Esophagus squamous epithelium (tissue), 5 donors: ENCODE measurements around the gene CENPM. TPM values are rescaled to one million over a fixed set of nuclear protein-coding genes. Genes with fewer than 3 reads are reported as not detected.

Experiments used
- DNase-seq: peaks from one replicate; lab custom pipeline; 2025; lab: John Stamatoyannopoulos, UW
- H3K27ac ChIP-seq, 4 donors: fragments of 200-600 bp; sonication (generic); one replicate each; pipeline ENCODE4 v1.5.1; 2016 to 2019; ENCODE audit warnings: mild to moderate bottlenecking in 1 of 4
- H3K27me3 ChIP-seq, 4 donors: fragments of 200-600 bp; sonication (generic); 1 replicate in 3 of 4; 2 replicates in 1 of 4; pipeline versions ENCODE4 v1.5.1 to v1.6.0; 2017 to 2021; ENCODE audit warnings: antibody characterized with exemption in 1 of 4
- H3K36me3 ChIP-seq, 3 donors: fragments of 200-600 bp; sonication (generic); one replicate each; pipeline ENCODE4 v1.5.1; 2016 to 2019
- H3K4me1 ChIP-seq, 3 donors: fragments of 200-600 bp; sonication (generic); one replicate each; pipeline ENCODE4 v1.5.1; 2017 to 2019
- H3K4me3 ChIP-seq, 4 donors: fragments of 200-600 bp; sonication (generic); 1 replicate in 3 of 4; 2 replicates in 1 of 4; pipeline ENCODE4 v1.5.1; 2016 to 2019; ENCODE audit warnings: mild to moderate bottlenecking in 2 of 4, moderate library complexity in 1 of 4
- H3K9me3 ChIP-seq, 3 donors: fragments of 200-600 bp; sonication (generic); one replicate each; pipeline ENCODE4 v1.5.1; 2016 to 2019
- CTCF ChIP-seq, 6 experiments: fragments of 450-650 bp in 4 of 6; fragments of 200-600 bp in 2 of 6; sonication (generic) in 2 of 6; IDR thresholded peaks; one replicate each; pipeline ENCODE4 v1.5.1; 2016 to 2019; ENCODE audit warnings: antibody characterized with exemption in 6 of 6, mild to moderate bottlenecking in 4 of 6, moderate library complexity in 4 of 6
- POLR2A ChIP-seq, 4 donors: fragments of 450-650 bp; IDR thresholded peaks; one replicate each; pipeline ENCODE4 v1.6.1; 2017; ENCODE audit warnings: antibody characterized with exemption in 4 of 4, mild to moderate bottlenecking in 4 of 4, moderate library complexity in 3 of 4
- WGBS, 2 donors: methylation state at CpG; one replicate each; pipeline ENCODE4 v1.1.5; 2018; 5-methylcytosine and 5-hydroxymethylcytosine counted together
- intact Hi-C: fragments of 100-400 bp; cut with DNase I; formaldehyde crosslinking; loops from one replicate; pipeline ENCODE4 v1.15.0; 2022
- total RNA-seq, 4 donors: library from RNA; depleted of rRNA; stranded (reverse); fragments of >200 nt; gene quantifications; one replicate each; pipeline ENCODE4 v1.1.0, GENCODE V29; 2016
- donor health status: DM: yes; HTN: yes; CAD: no.

Gene CENPM
- 10 to 100 TPM in 2 of 4 donors, 1 to 10 TPM in 2; 6.9 to 12.6 (median 10.5) TPM for total RNA-seq

GRCh38 chr22:41946629-41947423, at the start of gene CENPM:
Gene CENPM (minus strand): TSS chr22:41947152. CDS start chr22:41947076, 76 bp downstream.
- H3K4me3 ChIP-seq: peak within 1 kb of the TSS; percentile 62 to 93 (median 80)
- WGBS, 2 donors: 3 to 14% methylated on average over 6 to 13 of the region's 56 CpGs
- H3K27me3 ChIP-seq: no peaks in the 10 kb centered on the region
- TF ChIP-seq CTCF (IDR thresholded peaks at IDR 0.05): peak in 1 of 6 experiments; percentile 3
- peak in 1 of 4 donors; percentile 19 for TF ChIP-seq POLR2A (IDR thresholded peaks at IDR 0.05)
- peaks cover 12 to 34% (median 13%) of the 10 kb centered on the region in 3 donors for H3K4me1 ChIP-seq
- intact Hi-C loops: no loop called here
- DNase-seq: peak; percentile 75
- no peaks in the 10 kb centered on the region for H3K9me3 ChIP-seq
- no peaks in the 10 kb centered on the region for H3K36me3 ChIP-seq
- H3K27ac ChIP-seq: peak within 1 kb of the TSS; percentile 70 to 83 (median 78)

DNA sequence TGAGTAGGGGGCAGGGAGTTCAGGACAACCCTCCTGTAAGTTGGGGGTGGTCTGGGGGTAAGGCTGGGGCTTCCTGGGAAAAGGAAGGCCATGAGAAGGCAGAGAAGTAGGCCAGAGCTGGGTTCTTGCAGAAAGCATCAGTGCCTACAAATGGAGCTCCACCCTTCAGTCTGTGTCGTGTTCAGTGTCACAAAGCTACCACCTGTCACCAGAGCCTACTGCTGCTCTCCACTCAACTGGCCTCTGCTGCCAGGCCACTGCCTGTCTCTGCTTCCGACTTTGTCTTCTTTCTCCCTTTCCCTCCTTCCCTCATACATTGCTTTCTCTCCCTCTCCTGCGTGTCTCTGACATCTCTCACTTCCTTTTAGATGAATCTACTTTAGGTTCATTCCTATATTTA, 48.3 kb upstream of the CENPM start:
- 63 to 77% methylated on average over 3 of the region's 3 CpGs for WGBS, 2 donors
- TF ChIP-seq CTCF (IDR thresholded peaks at IDR 0.05) (no peak), POLR2A (IDR thresholded peaks at IDR 0.05) (no peak)
- no peak overlapping the region for H3K27ac ChIP-seq
- peaks cover 3 to 18% (median 13%) of the 10 kb centered on the region in 3 donors for H3K4me1 ChIP-seq
- intact Hi-C loops: no loop called here
- H3K4me3 ChIP-seq: no peak overlapping the region
- H3K36me3 ChIP-seq: no peaks in the 10 kb centered on the region
- no peaks in the 10 kb centered on the region for H3K9me3 ChIP-seq
- DNase-seq: no peak
- H3K27me3 ChIP-seq: peaks cover 0 to 8% (median 0%) of the 10 kb centered on the region in 4 donors

- H3K9me3 ChIP-seq: no peaks in the 10 kb centered on the region
- H3K27me3 ChIP-seq: no peaks in the 10 kb centered on the region
- TF ChIP-seq POLR2A (IDR thresholded peaks at IDR 0.05): no peak
- no peak for TF ChIP-seq CTCF (IDR thresholded peaks at IDR 0.05)
- no peaks in the 10 kb centered on the region for H3K36me3 ChIP-seq
- no peak overlapping the region for H3K27ac ChIP-seq
- H3K4me3 ChIP-seq: no peak overlapping the region
- intact Hi-C loops: no loop called here
- 92 to 93% methylated on average over 5 of the region's 5 CpGs for WGBS, 2 donors
- no peaks in the 10 kb centered on the region for H3K4me1 ChIP-seq
- DNase-seq: no peak
These were observed 45.5 kb upstream of the CENPM start for GRCh38 chr22:41992496-41992895.

DNA sequence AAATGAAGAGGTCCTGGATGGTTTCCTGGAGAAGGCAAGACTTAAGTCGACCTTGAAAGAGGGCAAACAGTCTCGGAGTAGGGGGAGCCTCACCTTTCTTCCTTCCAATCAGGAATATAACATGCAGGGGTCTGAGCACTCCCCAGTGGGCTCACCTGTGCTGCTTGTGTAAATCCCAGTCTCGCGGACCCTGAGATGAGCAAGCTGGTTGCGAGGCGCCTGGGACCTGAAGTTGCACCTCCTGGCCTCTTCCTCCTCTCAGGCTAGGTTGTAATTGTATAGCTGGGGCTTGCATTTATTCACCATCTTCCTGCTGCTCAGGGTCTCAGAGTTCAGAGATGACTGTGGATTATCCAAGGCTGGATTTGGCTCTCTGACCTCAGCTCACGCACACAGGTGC, 44.2 kb upstream of the CENPM start:
- Histone ChIP-seq H3K4me3 (no peak overlapping the region), H3K36me3 (no peaks in the 10 kb centered on the region), H3K27ac (no peak overlapping the region), H3K4me1 (no peaks in the 10 kb centered on the region), H3K27me3 (no peaks in the 10 kb centered on the region), H3K9me3 (no peaks in the 10 kb centered on the region)
- intact Hi-C loops: no loop called here
- no peak for TF ChIP-seq CTCF (IDR thresholded peaks at IDR 0.05)
- TF ChIP-seq POLR2A (IDR thresholded peaks at IDR 0.05): no peak
- WGBS, 2 donors: 87 to 100% methylated on average over 2 to 7 of the region's 7 CpGs
- DNase-seq: no peak

- no peaks in the 10 kb centered on the region for H3K36me3 ChIP-seq
- H3K9me3 ChIP-seq: no peaks in the 10 kb centered on the region
- no peak overlapping the region for H3K27ac ChIP-seq
- WGBS, 2 donors: 73 to 85% methylated on average over 3 to 4 of the region's 4 CpGs
- TF ChIP-seq CTCF (IDR thresholded peaks at IDR 0.05) (no peak), POLR2A (IDR thresholded peaks at IDR 0.05) (no peak)
- no peaks in the 10 kb centered on the region for H3K27me3 ChIP-seq
- H3K4me1 ChIP-seq: no peaks in the 10 kb centered on the region
- intact Hi-C loops: no loop called here
- DNase-seq: no peak
- no peak overlapping the region for H3K4me3 ChIP-seq
These were observed 42.3 kb upstream of the CENPM start for GRCh38 chr22:41989246-41989645.
